Fibroblast of lung (primary cell): ENCODE results near the gene PUS10. TPM values are rescaled to one million over a fixed set of nuclear protein-coding genes. Genes with fewer than 3 reads are reported as not detected.

Experiments used
- DNase-seq, 2 donors: peaks; one replicate each; pipeline versions ENCODE4 v3.0.0 to v3.0.0-alpha.2; 2010; ENCODE audit warnings: low read depth in 2 of 2
- H2AFZ ChIP-seq: 2 replicates; pipeline ENCODE4 v1.5.1; 2012; ENCODE audit warnings: low read length, control low read depth, inconsistent platforms
- H3K27ac ChIP-seq: 2 replicates; pipeline ENCODE4 v1.5.1; 2011; ENCODE audit warnings: low read length, control low read depth; ENCODE audit not compliant: insufficient read depth
- H3K27me3 ChIP-seq: 2 replicates; pipeline ENCODE4 v1.5.1; 2011; ENCODE audit warnings: mild to moderate bottlenecking, low read length; ENCODE audit not compliant: control insufficient read depth, insufficient read depth
- H3K36me3 ChIP-seq: 2 replicates; pipeline ENCODE4 v1.5.1; 2011; ENCODE audit warnings: low read length; ENCODE audit not compliant: control insufficient read depth, insufficient read depth
- H3K4me1 ChIP-seq: 2 replicates; pipeline ENCODE4 v1.5.1; 2011; ENCODE audit warnings: low read length; ENCODE audit not compliant: control insufficient read depth, insufficient read depth; ENCODE audit errors: extremely low read depth
- H3K4me2 ChIP-seq: 2 replicates; pipeline ENCODE4 v1.5.1; 2011; ENCODE audit warnings: low read length, control low read depth; ENCODE audit not compliant: insufficient read depth; ENCODE audit errors: extremely low read depth
- H3K4me3 ChIP-seq, 4 experiments: fragments of 200-600 bp in 1 of 4; sonication (generic) in 1 of 4; replicated peaks in 1 of 4; 2 replicates each; pipeline ENCODE4 v1.5.1; 2011 to 2016; ENCODE audit warnings: low read length in 4 of 4, low read depth in 3 of 4, mild to moderate bottlenecking in 3 of 4, control low read depth in 2 of 4, inconsistent platforms in 1 of 4, mixed read lengths in 1 of 4; ENCODE audit not compliant: insufficient read depth in 1 of 4; ENCODE audit errors: control extremely low read depth in 1 of 4
- H3K79me2 ChIP-seq: 2 replicates; pipeline ENCODE4 v1.5.1; 2012; ENCODE audit warnings: mild to moderate bottlenecking, low read length, inconsistent platforms; ENCODE audit not compliant: control insufficient read depth, insufficient read depth
- H3K9ac ChIP-seq: 2 replicates; pipeline ENCODE4 v1.5.1; 2011; ENCODE audit warnings: mild to moderate bottlenecking, low read length, control low read depth; ENCODE audit not compliant: insufficient read depth
- H3K9me3 ChIP-seq: 2 replicates; pipeline ENCODE4 v1.5.1; 2012; ENCODE audit warnings: low read depth, low read length; ENCODE audit not compliant: control insufficient read depth, insufficient read depth
- H4K20me1 ChIP-seq: 2 replicates; pipeline ENCODE4 v1.5.1; 2011; ENCODE audit warnings: low read length; ENCODE audit not compliant: control insufficient read depth, insufficient read depth; ENCODE audit errors: extremely low read depth
- CTCF ChIP-seq, 2 donors: IDR thresholded peaks in 1 of 2; conservative IDR thresholded peaks in 1 of 2; 1 replicate in 1 of 2; 2 replicates in 1 of 2; pipeline ENCODE4 v1.5.1; 2011 to 2012; ENCODE audit warnings: low read length in 2 of 2, control low read depth in 1 of 2, inconsistent platforms in 1 of 2, low read depth in 1 of 2, mild to moderate bottlenecking in 1 of 2
- EZH2 ChIP-seq: IDR thresholded peaks from 2 replicates; pipeline ENCODE4 v1.5.1; 2012; ENCODE audit warnings: low read length, control low read depth, mild to moderate bottlenecking; ENCODE audit errors: missing control alignments
- polyA plus RNA-seq, 2 donors: library from polyadenylated mRNA; depleted of rRNA in 1 of 2; stranded (reverse) in 1 of 2; unstranded in 1 of 2; fragments of >200 nt; gene quantifications; 2 replicates each; pipeline ENCODE4 v1.2.1, GENCODE V29; 2011 to 2012; ENCODE audit warnings: missing spikeins in 1 of 2
- total RNA-seq: library from RNA; depleted of rRNA; stranded (reverse); fragments of >200 nt; gene quantifications from 2 replicates; pipeline ENCODE4 v1.2.1, GENCODE V29; 2014

The PUS10 gene
- total and polyA plus RNA-seq, 2 donors (not counting 1 experiment from before 2014, with no cell fraction given): 6.0 to 9.2 TPM

GRCh38 chr2:61011678-61012077, 6.4 kb downstream of the PUS10 start:
- no peak overlapping the region for H2AFZ ChIP-seq
- TF ChIP-seq CTCF (conservative IDR thresholded peaks at IDR 0.05 in 1 of 2, IDR thresholded peaks at IDR 0.05 in 1 of 2; ENCODE audit: low read depth in 1 of 2, low read length in 2 of 2) (no peak), EZH2 (no peak)

GRCh38 chr2:61009355-61009754, 8.7 kb downstream of the PUS10 start:
- Histone ChIP-seq H2AFZ (no peak overlapping the region), H3K4me2 (no peak overlapping the region), H3K9ac (no peak overlapping the region), H3K4me3 (no peak overlapping the region), H3K4me1 (no peaks in the 10 kb centered on the region), H4K20me1 (no peaks in the 10 kb centered on the region), H3K36me3 (no peaks in the 10 kb centered on the region), H3K79me2 (no peaks in the 10 kb centered on the region), H3K9me3 (no peaks in the 10 kb centered on the region), H3K27ac (no peak overlapping the region), H3K27me3 (no peaks in the 10 kb centered on the region)
- TF ChIP-seq EZH2 (no peak), CTCF (conservative IDR thresholded peaks at IDR 0.05 in 1 of 2, IDR thresholded peaks at IDR 0.05 in 1 of 2; ENCODE audit: low read depth in 1 of 2, low read length in 2 of 2) (no peak)
- no peak for DNase-seq

More at GRCh38 chr2:61011678-61012077, 6.4 kb downstream of the PUS10 start:
- Histone ChIP-seq H3K4me1 (no peaks in the 10 kb centered on the region), H3K4me2 (no peak overlapping the region), H3K9me3 (no peaks in the 10 kb centered on the region), H3K9ac (no peak overlapping the region), H3K4me3 (no peak overlapping the region), H3K36me3 (no peaks in the 10 kb centered on the region), H3K27ac (no peak overlapping the region), H4K20me1 (no peaks in the 10 kb centered on the region), H3K27me3 (no peaks in the 10 kb centered on the region), H3K79me2 (peaks cover 3% of the 10 kb centered on the region)
- peak; percentile 42 to 47 for DNase-seq

- no peak for DNase-seq
- Histone ChIP-seq H3K36me3 (no peaks in the 10 kb centered on the region), H3K27me3 (no peaks in the 10 kb centered on the region), H3K9me3 (no peaks in the 10 kb centered on the region), H3K4me1 (no peaks in the 10 kb centered on the region), H3K4me3 (no peak overlapping the region), H2AFZ (no peak overlapping the region), H3K4me2 (no peak overlapping the region), H3K79me2 (no peaks in the 10 kb centered on the region), H4K20me1 (no peaks in the 10 kb centered on the region), H3K9ac (no peak overlapping the region), H3K27ac (no peak overlapping the region)
- TF ChIP-seq EZH2 (no peak), CTCF (conservative IDR thresholded peaks at IDR 0.05 in 1 of 2, IDR thresholded peaks at IDR 0.05 in 1 of 2; ENCODE audit: low read depth in 1 of 2, low read length in 2 of 2) (no peak)
These were observed 11.5 kb downstream of the PUS10 start for GRCh38 chr2:61006486-61007105.
